NB4 (cell line): ENCODE results near the gene OSMR.
A peak's percentile ranks its signal among the peaks of the same experiment; 100 is the strongest.

ENCODE experiments used
- DNase-seq: peaks from one replicate; pipeline ENCODE4 v3.0.0; 2010; ENCODE audit warnings: low read depth
- H3K4me3 ChIP-seq: one replicate; pipeline ENCODE4 v1.5.1; 2011; ENCODE audit warnings: mild to moderate bottlenecking, low read depth, low read length, moderate library complexity
- MYC ChIP-seq: IDR thresholded peaks from 2 replicates; pipeline ENCODE4 v1.6.1; 2011; ENCODE audit warnings: low read depth, low read length
- POLR2A ChIP-seq: IDR thresholded peaks from 2 replicates; pipeline ENCODE4 v1.6.1; 2011; ENCODE audit warnings: mild to moderate bottlenecking; ENCODE audit not compliant: insufficient read length; ENCODE audit errors: extremely low read depth
- TF ChIP-seq, protein P1 (sequence below): IDR thresholded peaks from 2 replicates; pipeline ENCODE4 v1.6.1; 2011; ENCODE audit warnings: low read depth, low read length
- TF ChIP-seq, protein P2 (sequence below): IDR thresholded peaks from one replicate; pipeline ENCODE4 v1.5.1; 2012; ENCODE audit warnings: low read depth, low read length

The OSMR gene

DNA sequence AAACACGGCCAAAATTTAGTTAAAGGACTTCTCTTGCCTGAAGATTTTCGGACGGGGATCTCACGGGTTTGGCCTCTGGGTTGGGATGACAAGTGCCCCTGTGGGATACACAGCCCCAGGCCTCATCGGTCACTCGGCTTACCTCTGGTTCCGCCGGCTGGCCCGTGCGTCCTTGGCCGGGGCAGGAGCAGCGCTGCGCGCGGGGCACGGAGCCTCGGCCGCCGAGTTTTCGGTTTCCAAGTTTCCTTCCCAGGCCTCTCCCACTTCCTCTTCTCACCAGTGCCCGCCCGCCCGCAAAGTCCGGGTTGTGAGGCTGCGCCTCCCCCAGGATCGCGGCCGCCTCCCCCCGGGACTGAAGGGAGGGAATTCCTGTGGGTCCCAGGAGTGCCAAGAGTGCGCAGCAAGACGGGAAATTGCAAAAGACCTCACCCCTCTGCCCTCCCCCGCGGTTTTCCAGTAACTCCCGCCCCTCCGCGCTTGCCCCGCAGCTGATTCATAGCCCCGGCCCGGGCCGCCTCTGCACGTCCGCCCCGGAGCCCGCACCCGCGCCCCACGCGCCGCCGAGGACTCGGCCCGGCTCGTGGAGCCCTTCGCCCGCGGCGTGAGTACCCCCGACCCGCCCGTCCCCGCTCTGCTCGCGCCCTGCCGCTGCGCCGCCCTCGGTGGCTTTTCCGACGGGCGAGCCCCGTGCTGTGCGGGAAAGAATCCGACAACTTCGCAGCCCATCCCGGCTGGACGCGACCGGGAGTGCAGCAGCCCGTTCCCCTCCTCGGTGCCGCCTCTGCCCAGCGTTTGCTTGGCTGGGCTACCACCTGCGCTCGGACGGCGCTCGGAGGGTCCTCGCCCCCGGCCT lies at the start of gene OSMR:
Gene OSMR, plus strand, starts transcription at position 487 of the 853 bp plus-strand sequence. CDS start 23,033 bp downstream, outside the sequence.
- peak; percentile 26 for DNase-seq
- TF ChIP-seq, protein P1, sequence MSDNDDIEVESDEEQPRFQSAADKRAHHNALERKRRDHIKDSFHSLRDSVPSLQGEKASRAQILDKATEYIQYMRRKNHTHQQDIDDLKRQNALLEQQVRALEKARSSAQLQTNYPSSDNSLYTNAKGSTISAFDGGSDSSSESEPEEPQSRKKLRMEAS = no peak
- TF ChIP-seq MYC = no peak
- TF ChIP-seq, protein P2, sequence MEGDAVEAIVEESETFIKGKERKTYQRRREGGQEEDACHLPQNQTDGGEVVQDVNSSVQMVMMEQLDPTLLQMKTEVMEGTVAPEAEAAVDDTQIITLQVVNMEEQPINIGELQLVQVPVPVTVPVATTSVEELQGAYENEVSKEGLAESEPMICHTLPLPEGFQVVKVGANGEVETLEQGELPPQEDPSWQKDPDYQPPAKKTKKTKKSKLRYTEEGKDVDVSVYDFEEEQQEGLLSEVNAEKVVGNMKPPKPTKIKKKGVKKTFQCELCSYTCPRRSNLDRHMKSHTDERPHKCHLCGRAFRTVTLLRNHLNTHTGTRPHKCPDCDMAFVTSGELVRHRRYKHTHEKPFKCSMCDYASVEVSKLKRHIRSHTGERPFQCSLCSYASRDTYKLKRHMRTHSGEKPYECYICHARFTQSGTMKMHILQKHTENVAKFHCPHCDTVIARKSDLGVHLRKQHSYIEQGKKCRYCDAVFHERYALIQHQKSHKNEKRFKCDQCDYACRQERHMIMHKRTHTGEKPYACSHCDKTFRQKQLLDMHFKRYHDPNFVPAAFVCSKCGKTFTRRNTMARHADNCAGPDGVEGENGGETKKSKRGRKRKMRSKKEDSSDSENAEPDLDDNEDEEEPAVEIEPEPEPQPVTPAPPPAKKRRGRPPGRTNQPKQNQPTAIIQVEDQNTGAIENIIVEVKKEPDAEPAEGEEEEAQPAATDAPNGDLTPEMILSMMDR = no peak
- no peak for TF ChIP-seq POLR2A
- H3K4me3 ChIP-seq = no peak within 1 kb of the TSS

DNA sequence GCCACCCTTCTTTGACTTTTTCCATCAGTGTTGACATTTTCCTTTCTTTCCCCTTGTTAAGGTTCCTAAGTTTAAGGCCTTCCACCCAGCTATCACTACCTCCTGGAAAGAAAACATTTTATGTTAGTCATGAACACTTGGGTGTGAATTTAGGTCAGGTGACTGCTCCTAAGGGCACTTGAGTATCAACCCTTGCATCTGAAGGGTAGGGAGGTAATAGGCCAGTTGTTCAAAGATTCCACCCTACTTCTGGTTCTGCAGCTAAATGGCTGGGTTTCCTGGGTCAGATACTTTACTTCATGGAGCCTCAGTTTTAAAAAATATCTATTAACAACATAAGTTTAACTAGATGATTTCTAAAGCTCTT lies 49.1 kb upstream of the OSMR start:
- TF ChIP-seq POLR2A = no peak
- TF ChIP-seq, protein P2 = no peak
- TF ChIP-seq MYC = no peak
- TF ChIP-seq, protein P1 = no peak
- no peak for DNase-seq
- H3K4me3 ChIP-seq = no peak overlapping the region

DNA sequence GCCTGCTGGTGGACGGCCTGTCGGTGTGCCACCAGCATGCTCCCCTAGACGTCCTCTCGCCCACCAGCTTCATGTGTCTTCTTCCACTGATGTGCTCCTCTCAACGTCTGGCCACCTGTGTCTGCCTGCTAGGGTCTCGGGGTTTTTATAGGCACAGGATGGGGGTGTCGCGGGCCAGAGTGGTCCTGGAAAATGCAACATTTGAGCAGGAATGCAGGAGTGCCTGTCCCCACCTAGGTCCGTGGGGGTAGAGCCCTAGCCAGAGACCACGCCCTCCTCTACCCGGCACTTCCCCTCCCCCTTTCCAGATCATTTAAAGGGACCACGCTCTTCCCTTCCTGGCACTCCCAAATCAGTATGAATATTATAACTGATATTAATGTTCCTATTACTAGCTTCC lies 48.0 kb upstream of the OSMR start:
- H3K4me3 ChIP-seq = no peak overlapping the region
- DNase-seq = no peak
- TF ChIP-seq MYC (no peak), POLR2A (no peak)
- TF ChIP-seq, protein P2 = no peak
- TF ChIP-seq, protein P1 = no peak

DNA sequence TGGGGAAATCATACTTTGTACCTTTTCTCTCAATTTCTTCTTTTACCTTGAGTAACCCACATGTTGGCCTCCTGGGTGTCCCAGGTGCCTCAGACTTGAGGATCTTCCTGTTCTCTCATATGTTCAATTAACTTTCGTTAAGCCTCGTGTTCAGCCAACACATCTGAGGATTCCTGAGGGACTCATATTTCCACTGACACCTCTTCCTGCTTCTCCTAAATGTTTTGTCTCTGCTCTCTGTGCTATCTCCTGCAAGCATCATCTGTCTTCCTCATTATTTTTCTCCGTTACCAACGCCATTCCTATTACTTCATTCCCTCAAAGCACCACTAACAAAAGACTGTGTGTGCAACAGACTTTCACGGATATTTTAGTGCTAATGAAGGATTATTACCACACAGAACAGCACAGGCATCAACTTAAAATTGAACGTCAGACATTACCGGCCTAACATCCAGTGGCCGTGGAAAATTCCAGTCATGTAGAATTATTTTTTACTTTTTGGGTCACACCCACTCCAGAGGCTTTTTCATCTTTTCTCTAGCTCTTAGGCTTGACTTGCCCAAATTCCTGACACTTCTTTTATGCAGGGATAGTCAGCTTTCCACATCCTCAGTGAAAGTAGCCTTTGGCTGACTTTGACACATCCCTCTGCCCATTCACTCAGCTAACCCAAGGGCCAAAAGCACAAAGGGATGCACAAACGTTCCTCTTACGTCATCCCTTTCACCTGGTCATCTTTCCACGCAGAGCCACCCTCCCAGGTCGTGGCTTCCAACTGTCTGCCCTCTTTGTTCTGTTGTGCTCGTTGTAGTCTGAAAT lies 46.0 kb upstream of the OSMR start:
- no peak for DNase-seq
- TF ChIP-seq, protein P1 = no peak
- TF ChIP-seq MYC = no peak
- H3K4me3 ChIP-seq = no peak overlapping the region

DNA sequence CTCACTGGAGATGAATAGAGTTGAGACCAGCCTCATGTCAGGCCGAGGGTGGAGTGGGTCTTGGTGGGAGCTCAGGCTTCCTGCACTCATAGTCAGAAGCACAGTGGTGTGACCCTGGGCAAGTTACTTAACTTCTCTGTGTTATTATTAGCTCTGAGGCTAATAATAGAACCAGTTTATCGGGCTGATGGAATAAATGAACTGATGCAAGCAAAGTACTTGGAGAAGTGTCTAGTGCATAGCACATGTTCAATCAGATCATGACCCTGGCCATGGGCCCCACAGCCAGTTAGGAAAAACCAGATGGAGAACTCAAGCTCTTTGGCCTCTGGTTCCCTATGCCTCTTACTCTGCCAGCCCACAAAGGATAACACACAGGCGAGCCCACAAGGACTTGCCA lies 45.3 kb upstream of the OSMR start:
- no peak for DNase-seq
- H3K4me3 ChIP-seq = no peak overlapping the region
- TF ChIP-seq, protein P1 = no peak
- TF ChIP-seq MYC = no peak

DNA sequence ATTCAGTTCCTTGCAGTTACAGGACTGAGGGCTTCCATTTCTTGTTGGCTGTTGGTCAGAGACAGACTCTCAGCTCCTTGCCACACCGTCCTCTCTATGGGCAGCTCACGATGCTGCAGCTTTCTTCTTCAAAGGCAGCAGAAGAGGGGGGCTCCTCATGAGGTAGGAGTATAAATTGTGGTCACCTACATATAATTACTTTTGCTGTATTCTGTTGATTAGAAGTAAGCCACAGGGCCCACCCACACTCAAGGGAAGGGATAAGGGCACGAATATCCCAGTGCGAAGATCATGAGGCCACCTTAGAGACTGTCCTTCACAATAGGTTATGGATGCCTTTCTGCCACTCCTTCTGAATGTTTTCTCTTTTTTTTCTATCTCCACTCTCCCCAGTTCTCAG lies 43.7 kb upstream of the OSMR start:
- H3K4me3 ChIP-seq = no peak overlapping the region
- no peak for DNase-seq
- TF ChIP-seq, protein P1 = no peak
- no peak for TF ChIP-seq POLR2A
- no peak for TF ChIP-seq MYC
- TF ChIP-seq, protein P2 = no peak
